HUES48 (cell line): ENCODE results near the gene ENTPD1.
A peak's percentile ranks its signal among the peaks of the same experiment; 100 is the strongest.
"Not testable (repeated sequence)": the region's sequence is repeated elsewhere in the genome, so short reads cannot be mapped to it uniquely, and the experiment has no call there.

ENCODE experiments used
- H3K27ac ChIP-seq: one replicate; pipeline ENCODE4 v1.7.0; 2013; ENCODE audit warnings: low read depth, low read length, inconsistent platforms
- H3K27me3 ChIP-seq: 2 replicates; pipeline ENCODE4 v1.6.1; 2013; ENCODE audit warnings: mild to moderate bottlenecking, low read length; ENCODE audit not compliant: control insufficient read depth, insufficient read depth
- H3K36me3 ChIP-seq: 2 replicates; pipeline ENCODE4 v1.6.1; 2013; ENCODE audit warnings: low read length; ENCODE audit not compliant: control insufficient read depth, insufficient read depth
- H3K4me1 ChIP-seq: 2 replicates; pipeline ENCODE4 v1.6.1; 2013; ENCODE audit warnings: mild to moderate bottlenecking, low read length; ENCODE audit not compliant: control insufficient read depth, insufficient read depth
- H3K4me3 ChIP-seq: 2 replicates; pipeline ENCODE4 v1.5.1; 2013; ENCODE audit warnings: mild to moderate bottlenecking, low read depth, low read length
- H3K9ac ChIP-seq: 2 replicates; pipeline ENCODE4 v1.6.1; 2013; ENCODE audit warnings: mild to moderate bottlenecking, low read depth, low read length, moderate library complexity
- H3K9me3 ChIP-seq: 2 replicates; pipeline ENCODE4 v1.6.1; 2013; ENCODE audit warnings: low read length; ENCODE audit not compliant: control insufficient read depth, insufficient read depth

The ENTPD1 gene

GRCh38 chr10:95732907-95733306, 23.1 kb upstream of the ENTPD1 start:
- not testable (repeated sequence) for H3K27me3 ChIP-seq, H3K4me3 ChIP-seq, H3K4me1 ChIP-seq, H3K9ac ChIP-seq, H3K36me3 ChIP-seq, H3K27ac ChIP-seq
- peaks cover 20% of the 10 kb centered on the region for H3K9me3 ChIP-seq

- Histone ChIP-seq H3K4me3 (no peak overlapping the region), H3K27me3 (no peaks in the 10 kb centered on the region), H3K27ac (no peak overlapping the region), H3K4me1 (peaks cover 8% of the 10 kb centered on the region), H3K36me3 (no peaks in the 10 kb centered on the region), H3K9ac (no peak overlapping the region), H3K9me3 (no peaks in the 10 kb centered on the region)
Observed at GRCh38 chr10:95739056-95739455, 16.9 kb upstream of the ENTPD1 start.

- Histone ChIP-seq H3K4me3 (no peak overlapping the region), H3K36me3 (no peaks in the 10 kb centered on the region)
Observed at GRCh38 chr10:95741807-95742467, 14.0 kb upstream of the ENTPD1 start.

GRCh38 chr10:95742485-95742884, 13.5 kb upstream of the ENTPD1 start:
- H3K27me3 ChIP-seq: no peaks in the 10 kb centered on the region
- peaks cover 8% of the 10 kb centered on the region for H3K4me1 ChIP-seq
- H3K4me3 ChIP-seq: no peak overlapping the region
- no peaks in the 10 kb centered on the region for H3K36me3 ChIP-seq
- no peaks in the 10 kb centered on the region for H3K9me3 ChIP-seq
- H3K9ac ChIP-seq: no peak overlapping the region
- no peak overlapping the region for H3K27ac ChIP-seq

More at GRCh38 chr10:95741807-95742467, 14.0 kb upstream of the ENTPD1 start:
- peaks cover 8% of the 10 kb centered on the region for H3K4me1 ChIP-seq
- no peak overlapping the region for H3K27ac ChIP-seq
- no peaks in the 10 kb centered on the region for H3K27me3 ChIP-seq
- H3K9me3 ChIP-seq: no peaks in the 10 kb centered on the region
- no peak overlapping the region for H3K9ac ChIP-seq

- H3K9me3 ChIP-seq: no peaks in the 10 kb centered on the region
- no peak overlapping the region for H3K4me3 ChIP-seq
- no peak overlapping the region for H3K27ac ChIP-seq
- no peak overlapping the region for H3K9ac ChIP-seq
- H3K27me3 ChIP-seq: no peaks in the 10 kb centered on the region
- H3K4me1 ChIP-seq: peaks cover 8% of the 10 kb centered on the region
- no peaks in the 10 kb centered on the region for H3K36me3 ChIP-seq
Observed at GRCh38 chr10:95742962-95743535, 12.9 kb upstream of the ENTPD1 start.

- no peaks in the 10 kb centered on the region for H3K36me3 ChIP-seq
- H3K27ac ChIP-seq: no peak overlapping the region
Observed at GRCh38 chr10:95745501-95745900, 10.5 kb upstream of the ENTPD1 start.

GRCh38 chr10:95748349-95748748, 7.6 kb upstream of the ENTPD1 start:
- no peak overlapping the region for H3K27ac ChIP-seq
- no peaks in the 10 kb centered on the region for H3K4me1 ChIP-seq
- H3K36me3 ChIP-seq: no peaks in the 10 kb centered on the region
- no peak overlapping the region for H3K4me3 ChIP-seq
- no peaks in the 10 kb centered on the region for H3K9me3 ChIP-seq
- H3K9ac ChIP-seq: no peak overlapping the region
- H3K27me3 ChIP-seq: no peaks in the 10 kb centered on the region

More at GRCh38 chr10:95745501-95745900, 10.5 kb upstream of the ENTPD1 start:
- peaks cover 8% of the 10 kb centered on the region for H3K4me1 ChIP-seq
- H3K27me3 ChIP-seq: no peaks in the 10 kb centered on the region
- H3K9me3 ChIP-seq: no peaks in the 10 kb centered on the region
- H3K4me3 ChIP-seq: no peak overlapping the region
- H3K9ac ChIP-seq: no peak overlapping the region

- Histone ChIP-seq H3K4me3 (peak overlapping the region; percentile 61), H3K27ac (no peak overlapping the region), H3K9ac (no peak overlapping the region), H3K27me3 (no peaks in the 10 kb centered on the region; the same call in 1 of the 2 replicates), H3K4me1 (peaks cover 10% of the 10 kb centered on the region), H3K36me3 (no peaks in the 10 kb centered on the region), H3K9me3 (no peaks in the 10 kb centered on the region)
Observed at GRCh38 chr10:95755511-95756004, 405 bp upstream of the ENTPD1 start.

GRCh38 chr10:95756809-95757684, 1.1 kb downstream of the ENTPD1 start:
- Histone ChIP-seq H3K9me3 (no peaks in the 10 kb centered on the region), H3K4me3 (peak overlapping the region; percentile 61), H3K27me3 (no peaks in the 10 kb centered on the region; the same call in 1 of the 2 replicates), H3K9ac (no peak overlapping the region), H3K4me1 (peaks cover 10% of the 10 kb centered on the region), H3K36me3 (no peaks in the 10 kb centered on the region), H3K27ac (no peak overlapping the region)

GRCh38 chr10:95758351-95759025, 2.5 kb downstream of the ENTPD1 start:
- H3K9me3 ChIP-seq: no peaks in the 10 kb centered on the region
- no peak overlapping the region for H3K4me3 ChIP-seq
- no peaks in the 10 kb centered on the region for H3K36me3 ChIP-seq
- no peak overlapping the region for H3K9ac ChIP-seq
- H3K4me1 ChIP-seq: peaks cover 10% of the 10 kb centered on the region
- H3K27ac ChIP-seq: no peak overlapping the region
- H3K27me3 ChIP-seq: no peaks in the 10 kb centered on the region; the same call in 1 of the 2 replicates
